Measurements from ENCODE around the gene CD63.

CD63 gene

DNA sequence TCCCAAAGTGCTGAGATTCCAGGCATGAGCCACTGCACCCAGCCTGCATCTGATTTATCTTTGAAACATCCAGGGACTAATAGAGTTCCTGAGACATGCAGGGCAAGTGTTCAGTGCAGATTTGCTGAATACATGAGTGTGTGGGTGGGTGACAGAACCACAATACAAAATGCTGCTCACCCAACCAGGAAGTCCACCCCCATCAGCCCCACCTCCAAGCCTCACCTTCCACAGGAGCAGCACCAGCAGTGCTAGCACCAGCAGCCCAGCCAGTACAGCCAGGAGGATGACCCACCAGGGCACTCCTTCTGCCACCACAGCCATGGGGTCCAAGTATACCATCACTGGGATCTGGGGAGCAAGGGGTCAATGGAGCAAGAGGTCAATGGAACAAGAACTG is 41.1 kb downstream of the CD63 start:
- Histone ChIP-seq H3K27me3 (replicated peaks; ENCODE audit: insufficient read depth, low read length) (peaks cover 5% of the 10 kb centered on the region; the same call in 1 of the 2 replicates), H3K79me2 (ENCODE audit: low read length) (no peaks in the 10 kb centered on the region), H3K9me2 (replicated peaks; ENCODE audit: insufficient read depth, low read length) (no peaks in the 10 kb centered on the region), H3K36me3 (replicated peaks; ENCODE audit: insufficient read depth, low read length) (no peaks in the 10 kb centered on the region), H3K4me3 (ENCODE audit: low read length) (no peak overlapping the region), H3F3A (ENCODE audit: insufficient read depth, low read length) (no peaks in the 10 kb centered on the region), H3K9me3 (replicated peaks; ENCODE audit: insufficient read depth, low read length) (no peaks in the 10 kb centered on the region), H2AFZ (ENCODE audit: low read length) (no peak overlapping the region), H3K4me1 (ENCODE audit: low read length) (no peaks in the 10 kb centered on the region), H3K27ac (ENCODE audit: low read length) (no peak overlapping the region), H3K9ac (ENCODE audit: low read length) (no peak overlapping the region), H4K20me1 (ENCODE audit: insufficient read depth, low read length) (no peaks in the 10 kb centered on the region), H3K4me2 (ENCODE audit: low read depth, low read length) (no peak overlapping the region)
- no peak for DNase-seq
- TF ChIP-seq, protein P1, sequence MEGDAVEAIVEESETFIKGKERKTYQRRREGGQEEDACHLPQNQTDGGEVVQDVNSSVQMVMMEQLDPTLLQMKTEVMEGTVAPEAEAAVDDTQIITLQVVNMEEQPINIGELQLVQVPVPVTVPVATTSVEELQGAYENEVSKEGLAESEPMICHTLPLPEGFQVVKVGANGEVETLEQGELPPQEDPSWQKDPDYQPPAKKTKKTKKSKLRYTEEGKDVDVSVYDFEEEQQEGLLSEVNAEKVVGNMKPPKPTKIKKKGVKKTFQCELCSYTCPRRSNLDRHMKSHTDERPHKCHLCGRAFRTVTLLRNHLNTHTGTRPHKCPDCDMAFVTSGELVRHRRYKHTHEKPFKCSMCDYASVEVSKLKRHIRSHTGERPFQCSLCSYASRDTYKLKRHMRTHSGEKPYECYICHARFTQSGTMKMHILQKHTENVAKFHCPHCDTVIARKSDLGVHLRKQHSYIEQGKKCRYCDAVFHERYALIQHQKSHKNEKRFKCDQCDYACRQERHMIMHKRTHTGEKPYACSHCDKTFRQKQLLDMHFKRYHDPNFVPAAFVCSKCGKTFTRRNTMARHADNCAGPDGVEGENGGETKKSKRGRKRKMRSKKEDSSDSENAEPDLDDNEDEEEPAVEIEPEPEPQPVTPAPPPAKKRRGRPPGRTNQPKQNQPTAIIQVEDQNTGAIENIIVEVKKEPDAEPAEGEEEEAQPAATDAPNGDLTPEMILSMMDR (IDR thresholded peaks at IDR 0.05; ENCODE audit: low read length): no peak
- TF ChIP-seq EZH2phosphoT487 (IDR thresholded peaks at IDR 0.05; ENCODE audit: low read length): no peak
- TF ChIP-seq EZH2 (optimal IDR thresholded peaks at IDR 0.05; ENCODE audit: low read depth, low read length): no peak

DNA sequence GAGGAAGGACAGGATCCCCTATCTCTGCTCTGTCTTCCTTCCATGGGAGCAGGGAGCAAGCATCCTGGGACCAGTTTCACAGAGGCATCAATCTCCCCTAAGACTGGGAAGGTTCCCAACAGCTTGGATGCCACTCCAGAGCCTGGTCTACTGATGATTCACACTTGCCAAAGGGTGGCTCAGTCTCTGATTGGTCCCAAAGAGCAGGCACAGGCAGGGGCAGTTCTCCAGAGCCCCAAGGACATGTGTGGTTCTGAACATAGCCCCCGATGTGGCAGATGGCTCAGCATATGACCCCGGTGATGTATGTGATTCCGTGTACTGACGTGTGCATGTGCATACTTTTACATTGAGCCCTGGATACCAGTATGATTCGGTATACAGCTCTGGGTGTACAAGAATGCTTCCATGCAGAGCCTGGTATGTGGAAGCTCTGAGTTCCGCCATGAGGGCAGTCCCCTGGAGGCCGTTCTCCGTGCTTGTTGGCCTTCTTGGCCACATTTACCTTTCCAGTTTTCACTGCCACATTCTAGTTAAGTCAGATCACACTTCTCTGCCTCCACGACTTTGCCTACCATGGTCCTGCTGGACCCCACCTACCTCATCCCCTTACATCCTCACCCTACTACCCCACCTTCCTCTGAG is 42.3 kb downstream of the CD63 start:
- TF ChIP-seq, protein P1 (IDR thresholded peaks at IDR 0.05; ENCODE audit: low read length): no peak
- TF ChIP-seq EZH2 (optimal IDR thresholded peaks at IDR 0.05; ENCODE audit: low read depth, low read length) (no peak), EZH2phosphoT487 (IDR thresholded peaks at IDR 0.05; ENCODE audit: low read length) (no peak)
- no peaks in the 10 kb centered on the region for H3K79me2 ChIP-seq (ENCODE audit: low read length)
- H3K4me3 ChIP-seq (ENCODE audit: low read length): no peak overlapping the region
- no peak for DNase-seq
- peaks cover 5% of the 10 kb centered on the region; the same call in 1 of the 2 replicates for H3K27me3 ChIP-seq (replicated peaks; ENCODE audit: insufficient read depth, low read length)
- no peak overlapping the region for H3K9ac ChIP-seq (ENCODE audit: low read length)
- no peaks in the 10 kb centered on the region for H3K4me1 ChIP-seq (ENCODE audit: low read length)
- H3K27ac ChIP-seq (ENCODE audit: low read length): no peak overlapping the region
- no peaks in the 10 kb centered on the region for H4K20me1 ChIP-seq (ENCODE audit: insufficient read depth, low read length)
- no peaks in the 10 kb centered on the region for H3K9me3 ChIP-seq (replicated peaks; ENCODE audit: insufficient read depth, low read length)
- H3K36me3 ChIP-seq (replicated peaks; ENCODE audit: insufficient read depth, low read length): no peaks in the 10 kb centered on the region
- H3K9me2 ChIP-seq (replicated peaks; ENCODE audit: insufficient read depth, low read length): no peaks in the 10 kb centered on the region
- no peaks in the 10 kb centered on the region for H3F3A ChIP-seq (ENCODE audit: insufficient read depth, low read length)
- no peak overlapping the region for H2AFZ ChIP-seq (ENCODE audit: low read length)
- H3K4me2 ChIP-seq (ENCODE audit: low read depth, low read length): no peak overlapping the region

DNA sequence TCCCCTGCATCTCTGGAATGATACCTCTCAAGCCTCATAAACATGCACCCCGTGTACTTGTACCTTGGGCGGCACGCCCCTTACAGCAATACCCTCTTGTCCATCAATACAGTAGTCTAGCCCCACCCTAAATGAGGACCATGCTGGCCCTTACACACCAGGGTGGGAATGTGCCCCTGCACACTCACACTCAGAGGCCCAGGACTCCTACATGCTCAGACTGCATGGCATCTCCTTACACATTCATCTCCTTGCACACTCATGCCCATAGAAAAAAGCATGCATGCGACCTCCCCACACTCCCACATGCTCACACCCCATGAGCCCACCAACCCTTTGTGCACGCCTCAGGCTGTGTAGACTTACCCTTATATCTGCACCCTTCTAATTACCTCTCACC is 43.1 kb downstream of the CD63 start:
- Histone ChIP-seq H3F3A (ENCODE audit: insufficient read depth, low read length) (no peaks in the 10 kb centered on the region), H3K36me3 (replicated peaks; ENCODE audit: insufficient read depth, low read length) (no peaks in the 10 kb centered on the region), H4K20me1 (ENCODE audit: insufficient read depth, low read length) (no peaks in the 10 kb centered on the region), H3K4me2 (ENCODE audit: low read depth, low read length) (no peak overlapping the region), H3K79me2 (ENCODE audit: low read length) (no peaks in the 10 kb centered on the region), H3K9me2 (replicated peaks; ENCODE audit: insufficient read depth, low read length) (no peaks in the 10 kb centered on the region), H3K27ac (ENCODE audit: low read length) (no peak overlapping the region), H2AFZ (ENCODE audit: low read length) (no peak overlapping the region), H3K27me3 (replicated peaks; ENCODE audit: insufficient read depth, low read length) (peaks cover 5% of the 10 kb centered on the region; the same call in 1 of the 2 replicates), H3K9ac (ENCODE audit: low read length) (no peak overlapping the region), H3K4me3 (ENCODE audit: low read length) (no peak overlapping the region), H3K9me3 (replicated peaks; ENCODE audit: insufficient read depth, low read length) (no peaks in the 10 kb centered on the region), H3K4me1 (ENCODE audit: low read length) (no peaks in the 10 kb centered on the region)
- DNase-seq: no peak
- no peak for TF ChIP-seq EZH2 (optimal IDR thresholded peaks at IDR 0.05; ENCODE audit: low read depth, low read length)
- TF ChIP-seq, protein P1 (IDR thresholded peaks at IDR 0.05; ENCODE audit: low read length): no peak

All from MM.1S (cell line).